K562 (cell line): ENCODE data around the gene TRPM8. TPM values are rescaled to one million over a fixed set of nuclear protein-coding genes. Genes with fewer than 3 reads are reported as not detected.

ENCODE experiments used
- ATAC-seq: fragments of 200-7000 bp; cut with Tn5 transposase; 3 replicates; pipeline ENCODE4 v1.9.1; 2020; ENCODE audit warnings: moderate library complexity
- BruUV-seq: library from RNA; stranded (reverse); fragments of 400-500 nt; replicated peaks from 2 replicates; lab custom pipeline; 2021; lab: Mats Ljungman, UMichigan
- CTCF ChIA-PET: fragments of 300-600 bp; formaldehyde crosslinking; extraction: SDS; loops from one replicate; lab custom pipeline; 2021; ENCODE audit warnings: low intra/inter-chr PET ratio; lab: Yijun Ruan, JAX
- POLR2A ChIA-PET: fragments of 300-600, 350-650 bp; sonication (Branson Sonifier 250); formaldehyde crosslinking; extraction: SDS; loops from one replicate; lab custom pipeline; 2021; ENCODE audit warnings: antibody characterized with exemption, inconsistent platforms; lab: Yijun Ruan, JAX
- DNase-seq, 4 experiments: peaks; one replicate each; pipeline versions ENCODE4 v3.0.0 to v3.0.0-alpha.2; 2011 to 2018; ENCODE audit warnings: low spot score in 3 of 4, mixed read lengths in 3 of 4; ENCODE audit errors: extremely low read depth in 1 of 4
- FAIRE-seq: peaks from 2 replicates; lab custom pipeline; 2011; peaks lifted over from hg19 to GRCh38; lab: Jason Lieb, UNC
- H2AFZ ChIP-seq: 2 replicates; pipeline ENCODE4 v1.6.0; 2011; ENCODE audit warnings: low read depth, low read length, control low read depth, inconsistent platforms
- H3K27ac ChIP-seq: fragments of 200-600 bp; 3 replicates; pipeline ENCODE4 v1.8.0; 2011; ENCODE audit warnings: low read depth, mild to moderate bottlenecking, control low read depth, inconsistent platforms, low read length, moderate library complexity, mixed read lengths; ENCODE audit errors: extremely low read depth
- H3K27me3 ChIP-seq, 2 experiments: fragments of 300-600 bp in 1 of 2; 2 replicates in 1 of 2; 3 replicates in 1 of 2; pipeline versions ENCODE4 v1.6.0 to v1.8.0; 2011; ENCODE audit warnings: inconsistent platforms in 2 of 2, low read length in 2 of 2, mild to moderate bottlenecking in 1 of 2, mixed read lengths in 1 of 2, moderate library complexity in 1 of 2; ENCODE audit not compliant: control insufficient read depth in 2 of 2, insufficient read depth in 2 of 2
- H3K36me3 ChIP-seq: fragments of 300-600 bp; 3 replicates; pipeline ENCODE4 v1.8.0; 2011; ENCODE audit warnings: mild to moderate bottlenecking, low read length, inconsistent platforms; ENCODE audit not compliant: control insufficient read depth, insufficient read depth
- H3K4me1 ChIP-seq, 2 experiments: fragments of 200-600 bp in 1 of 2; replicated peaks in 1 of 2; 2 replicates in 1 of 2; 3 replicates in 1 of 2; pipeline versions ENCODE4 v1.5.1 to v1.8.0; 2011; ENCODE audit warnings: inconsistent platforms in 2 of 2, low read length in 2 of 2, mild to moderate bottlenecking in 1 of 2, mixed read lengths in 1 of 2, moderate library complexity in 1 of 2; ENCODE audit not compliant: control insufficient read depth in 2 of 2, insufficient read depth in 2 of 2
- H3K4me2 ChIP-seq: 2 replicates; pipeline ENCODE4 v1.6.1; 2011; ENCODE audit warnings: low read length, control low read depth, inconsistent platforms, mixed read lengths; ENCODE audit not compliant: insufficient read depth
- H3K4me3 ChIP-seq: fragments of 200-600 bp; sonication (generic), shearing (Covaris generic); 2 replicates; pipeline ENCODE4 v1.5.1; 2016; ENCODE audit warnings: control low read depth, inconsistent platforms
- H3K79me2 ChIP-seq: fragments of 200-600 bp; 3 replicates; pipeline ENCODE4 v1.8.0; 2011; ENCODE audit warnings: low read length, inconsistent platforms; ENCODE audit not compliant: control insufficient read depth, insufficient read depth
- H3K9ac ChIP-seq, 2 experiments: 2 replicates each; pipeline versions ENCODE4 v1.6.0 to v1.6.1; 2011; ENCODE audit warnings: low read depth in 2 of 2, low read length in 2 of 2, control low read depth in 1 of 2, inconsistent platforms in 1 of 2, mild to moderate bottlenecking in 1 of 2, mixed read lengths in 1 of 2; ENCODE audit not compliant: insufficient read depth in 1 of 2
- H3K9me1 ChIP-seq: one replicate; pipeline ENCODE4 v1.6.0; 2011; ENCODE audit warnings: inconsistent platforms, mild to moderate bottlenecking, low read length, moderate library complexity; ENCODE audit not compliant: control insufficient read depth, insufficient read depth
- H3K9me3 ChIP-seq: replicated peaks from 2 replicates; pipeline ENCODE4 v1.5.1; 2011; ENCODE audit warnings: low read depth, low read length, inconsistent platforms; ENCODE audit not compliant: control insufficient read depth, insufficient read depth
- H4K20me1 ChIP-seq: replicated peaks from 2 replicates; pipeline ENCODE4 v1.6.1; 2011; ENCODE audit warnings: low read length, inconsistent platforms, mixed read lengths; ENCODE audit not compliant: control insufficient read depth, insufficient read depth
- CBX1 ChIP-seq: sonication (generic); IDR thresholded peaks from 2 replicates; pipeline ENCODE4 v1.6.1; 2016; ENCODE audit warnings: antibody characterized with exemption, low read depth, mild to moderate bottlenecking
- CEBPZ ChIP-seq: fragments of 150-350 bp; IDR thresholded peaks from 2 replicates; pipeline ENCODE4 v1.6.1; 2014; ENCODE audit warnings: low read depth, mild to moderate bottlenecking, low read length, borderline replicate concordance
- KDM4B ChIP-seq, 2 experiments: fragments of 450-650 bp in 1 of 2; sonication (generic) in 1 of 2; IDR thresholded peaks; 2 replicates each; pipeline ENCODE4 v1.6.1; 2016 to 2017; ENCODE audit warnings: borderline replicate concordance in 2 of 2, antibody characterized with exemption in 1 of 2, low read depth in 1 of 2, mild to moderate bottlenecking in 1 of 2
- NELFE ChIP-seq: IDR thresholded peaks from 2 replicates; pipeline ENCODE4 v1.6.1; 2011; ENCODE audit warnings: mild to moderate bottlenecking; ENCODE audit not compliant: insufficient read depth, insufficient read length
- NR2C2 ChIP-seq, 2 experiments: fragments of 200-800 bp in 1 of 2; sonication (Bioruptor generic) in 1 of 2; sonication (generic) in 1 of 2; formaldehyde crosslinking in 1 of 2; IDR thresholded peaks; 2 replicates each; pipeline versions ENCODE4 v1.6.1 to v1.8.0; 2016 to 2022; ENCODE audit warnings: mild to moderate bottlenecking in 1 of 2, missing compliant biosample characterization in 1 of 2, missing genetic modification characterization in 1 of 2, missing genetic modification reagents in 1 of 2
- SAP30 ChIP-seq: fragments of 200-600 bp; sonication (generic); IDR thresholded peaks from 2 replicates; pipeline ENCODE4 v1.6.1; 2012; ENCODE audit warnings: borderline replicate concordance, low read depth, mild to moderate bottlenecking, moderate library complexity, low read length, control low read depth, inconsistent platforms; ENCODE audit not compliant: insufficient read depth, poor library complexity, severe bottlenecking
- WGBS: fragments of 100-300 bp; shearing (Covaris generic); methylation state at CpG from one replicate; pipeline ENCODE4 v1.1.6; 2016; ENCODE audit warnings: low coverage, mixed read lengths; ENCODE audit not compliant: insufficient coverage; ENCODE audit errors: missing lambda C conversion rate; 5-methylcytosine and 5-hydroxymethylcytosine counted together
- in situ Hi-C: fragments of 300-500 bp; cut with MboI; formaldehyde crosslinking; loops from 4 replicates; pipeline ENCODE4 v1.15.0; 2018; ENCODE audit warnings: inconsistent platforms, mixed read lengths
- intact Hi-C: fragments of 100-400 bp; cut with micrococcal nuclease; formaldehyde crosslinking; loops from 2 replicates; pipeline ENCODE4 v1.14.2; 2022
- polyA plus RNA-seq, 8 experiments: library from polyadenylated mRNA; depleted of rRNA in 4 of 8; stranded (reverse) in 5 of 8; unstranded in 3 of 8; fragments of >200 nt; fragmentation: Nextera tagmentation in 2 of 8; fragmentation: Illumina TruSeq in 1 of 8; extraction: Ambion mirVana in 2 of 8; extraction: Trizol in 1 of 8; gene quantifications; 2 replicates each; pipeline versions ENCODE4 v1.2.1 to v1.2.3, GENCODE V29; 2011 to 2014; ENCODE audit warnings: inconsistent platforms in 1 of 8, missing spikeins in 1 of 8
- total RNA-seq, 7 experiments: library from RNA; depleted of rRNA in 6 of 7; stranded (reverse); fragments of >200 nt in 6 of 7; fragmentation: Illumina TruSeq in 2 of 7; extraction: Trizol in 2 of 7; gene quantifications; 2 replicates each; pipeline versions ENCODE4 v1.2.1 to v1.2.3, GENCODE V29; 2011 to 2021; ENCODE audit warnings: low replicate concordance in 1 of 7
- TF ChIP-seq, protein P1 (sequence below): fragments of 450-650 bp; IDR thresholded peaks from 2 replicates; pipeline ENCODE4 v1.6.1; 2016; ENCODE audit warnings: antibody characterized with exemption

Gene TRPM8
- total and polyA plus RNA-seq, 9 of the 15 experiments (the other 6 are each of a cell fraction or from before 2014, with no cell fraction given), result not detected

DNA sequence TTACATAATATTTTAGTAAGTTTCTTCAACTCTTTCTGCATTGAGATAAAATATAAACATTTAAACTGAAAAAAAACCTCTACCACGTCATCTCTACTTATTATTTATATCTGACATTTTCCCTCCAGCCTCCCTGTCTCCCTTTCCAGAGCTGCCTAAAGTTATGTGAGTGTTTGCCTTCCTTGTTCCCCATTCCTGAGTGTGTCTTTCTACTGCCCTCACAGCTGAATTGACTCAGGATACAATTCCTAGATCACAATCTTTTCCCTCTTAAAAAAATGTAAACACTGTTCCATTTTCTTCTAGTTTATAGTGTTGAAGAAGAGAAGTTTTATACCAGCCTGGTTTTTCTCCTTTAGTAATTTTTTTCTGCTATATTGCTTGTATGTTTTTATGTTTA lies 5.3 kb downstream of the TRPM8 start (continued):
- TF ChIP-seq CEBPZ (no peak), NR2C2 (CRISPR knock-in tag; IDR thresholded peaks at IDR 0.05) (no peak), NR2C2 (tag; IDR thresholded peaks at IDR 0.05) (no peak)

- BruUV-seq, result no TSS peak
- no peak for DNase-seq
- TF ChIP-seq CBX1, result no peak
- TF ChIP-seq, protein P1, sequence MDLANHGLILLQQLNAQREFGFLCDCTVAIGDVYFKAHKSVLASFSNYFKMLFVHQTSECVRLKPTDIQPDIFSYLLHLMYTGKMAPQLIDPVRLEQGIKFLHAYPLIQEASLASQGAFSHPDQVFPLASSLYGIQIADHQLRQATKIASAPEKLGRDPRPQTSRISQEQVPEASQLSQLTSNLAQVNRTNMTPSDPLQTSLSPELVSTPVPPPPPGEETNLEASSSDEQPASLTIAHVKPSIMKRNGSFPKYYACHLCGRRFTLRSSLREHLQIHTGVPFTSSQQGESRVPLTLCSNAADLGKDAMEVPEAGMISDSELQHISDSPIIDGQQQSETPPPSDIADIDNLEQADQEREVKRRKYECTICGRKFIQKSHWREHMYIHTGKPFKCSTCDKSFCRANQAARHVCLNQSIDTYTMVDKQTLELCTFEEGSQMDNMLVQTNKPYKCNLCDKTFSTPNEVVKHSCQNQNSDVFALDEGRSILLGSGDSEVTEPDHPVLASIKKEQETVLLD, result no peak
- TF ChIP-seq SAP30, result no peak
- no peak for TF ChIP-seq KDM4B (IDR thresholded peaks at IDR 0.05; ENCODE audit: borderline replicate concordance in 2 of 2, low read depth in 1 of 2)
- no peak for TF ChIP-seq NELFE
- TF ChIP-seq, all 486 proteins: peak for 0
- intact Hi-C loops, result no loop called here
- FAIRE-seq (no peak), ATAC-seq (no peak)
- no peak overlapping the region for H3K9ac ChIP-seq
- peaks cover 5 to 35% of the 10 kb centered on the region in 2 experiments; a peak in 4 of 5 replicates for H3K27me3 ChIP-seq
- WGBS, result 3% methylated on average over 6 of the region's 7 CpGs
- no peak overlapping the region for H2AFZ ChIP-seq
- H3K79me2 ChIP-seq, result no peaks in the 10 kb centered on the region
- H3K27ac ChIP-seq, result no peak overlapping the region
- H3K4me1 ChIP-seq, result no peaks in the 10 kb centered on the region
- no peak overlapping the region for H3K4me3 ChIP-seq
- ChIA-PET CTCF (no interaction called here), POLR2A (interaction anchor here (0.6 kb wide), 1 partner anchor 98 kb away, joined by 3 read pairs; no protein-coding TSS in a partner anchor)
- no peaks in the 10 kb centered on the region for H3K9me1 ChIP-seq
- no peaks in the 10 kb centered on the region for H3K36me3 ChIP-seq
- no peak overlapping the region for H3K4me2 ChIP-seq
- in situ Hi-C loops, result no loop called here
- no peaks in the 10 kb centered on the region for H3K9me3 ChIP-seq
- H4K20me1 ChIP-seq, result no peaks in the 10 kb centered on the region
Observed at GRCh38 chr2:233925402-233925801, 8.2 kb downstream of the TRPM8 start.
